GM20431 (cell line): ENCODE data around the gene LRP5.
"Not testable (repeated sequence)": the region's sequence is repeated elsewhere in the genome, so short reads cannot be mapped to it uniquely, and the experiment has no call there.

Source experiments
- in situ Hi-C: fragments of 300-500 bp; cut with MseI, MboI; formaldehyde crosslinking; loops from one replicate; pipeline ENCODE4 v1.15.0; 2020; ENCODE audit warnings: low sequenced_read_pairs; ENCODE audit not compliant: unreplicated experiment

The LRP5 gene

DNA sequence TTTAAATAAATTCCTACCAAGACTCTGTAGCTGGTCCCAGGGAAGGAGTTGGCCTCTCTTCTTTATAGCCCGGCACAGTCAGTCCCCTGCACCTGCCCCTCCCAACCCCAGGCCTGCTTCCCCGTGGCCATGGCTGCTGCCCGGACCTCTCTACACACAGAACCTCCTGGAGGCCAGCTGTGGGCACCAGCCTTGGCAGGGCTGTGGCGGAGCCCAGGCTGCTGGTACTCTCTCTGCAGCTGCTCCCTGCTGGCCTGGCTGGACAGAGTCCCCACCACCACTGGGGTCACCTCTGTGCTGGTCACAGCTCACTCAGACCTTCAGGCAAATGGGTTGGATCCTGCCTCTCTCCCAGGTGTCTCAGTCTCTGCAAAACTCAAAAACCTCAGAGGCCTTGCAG lies 69.3 kb downstream of the LRP5 start:
- in situ Hi-C loops: no loop called here

DNA sequence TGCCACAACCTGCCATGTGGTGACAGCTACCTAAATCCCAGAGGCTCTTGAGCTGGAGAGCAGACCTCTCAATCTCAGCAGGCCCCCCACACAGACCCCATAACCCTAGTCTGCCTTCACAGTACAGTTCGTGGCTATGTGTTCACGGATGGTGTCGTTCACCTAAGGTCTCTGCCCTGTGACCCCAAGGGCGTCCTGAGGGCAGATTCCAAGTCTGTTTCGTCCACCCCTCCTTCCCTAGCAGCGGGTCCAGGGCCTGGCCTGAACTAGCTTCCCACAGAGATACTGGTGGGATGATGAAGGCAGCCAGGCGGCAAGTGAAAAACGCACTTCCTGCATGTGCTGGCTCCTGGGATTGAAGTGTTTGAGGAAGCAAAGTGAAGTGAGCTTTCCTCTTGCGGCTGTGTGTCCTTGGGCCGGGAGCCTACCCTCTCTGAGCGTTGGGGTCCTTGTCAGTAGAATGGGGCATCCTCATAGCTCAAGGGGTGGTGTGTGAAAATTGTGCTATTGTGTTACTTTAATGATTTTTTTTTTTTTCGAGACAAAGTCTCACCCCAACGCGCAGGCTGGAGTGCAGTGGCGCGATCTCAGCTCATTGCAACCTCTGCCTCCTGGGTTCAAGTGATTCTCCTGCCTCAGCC lies 70.1 kb downstream of the LRP5 start:
- in situ Hi-C loops: no loop called here

- in situ Hi-C loops: no loop called here
Observed at GRCh38 chr11:68383976-68384501, 71.6 kb downstream of the LRP5 start.

GRCh38 chr11:68384530-68385081 lies 72.2 kb downstream of the LRP5 start:
- in situ Hi-C loops: no loop called here

GRCh38 chr11:68385128-68385527 lies 72.7 kb downstream of the LRP5 start:
- in situ Hi-C loops: no loop called here

GRCh38 chr11:68386331-68386978 lies 74.1 kb downstream of the LRP5 start:
- in situ Hi-C loops: no loop called here

GRCh38 chr11:68387840-68388239 lies 75.4 kb downstream of the LRP5 start:
- in situ Hi-C loops: no loop called here

- in situ Hi-C loops: no loop called here
Observed at GRCh38 chr11:68388595-68389198, 76.3 kb downstream of the LRP5 start.

DNA sequence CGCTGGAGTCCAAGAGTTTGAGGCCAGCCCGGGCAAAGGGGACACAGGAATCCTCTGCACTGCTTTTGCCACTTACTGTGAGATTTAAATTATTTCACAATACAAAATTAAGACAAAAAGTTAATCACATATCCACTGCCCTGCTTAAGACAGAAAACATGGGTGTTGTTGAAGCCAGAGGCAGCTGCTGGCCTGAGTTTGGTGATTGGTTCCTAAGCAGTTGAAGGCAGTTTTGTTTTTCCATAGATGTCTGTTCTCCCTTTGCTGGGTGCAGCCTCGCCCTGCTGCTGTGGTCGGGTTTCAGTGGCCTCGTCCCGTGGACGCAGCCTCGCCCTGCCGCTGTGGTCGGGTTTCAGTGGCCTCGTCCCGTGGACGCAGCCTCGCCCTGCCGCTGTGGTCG lies 77.9 kb downstream of the LRP5 start:
- in situ Hi-C loops: no loop called here

- in situ Hi-C loops: no loop called here
Observed at GRCh38 chr11:68392822-68393221, 80.4 kb downstream of the LRP5 start.

GRCh38 chr11:68396516-68396915 lies 84.1 kb downstream of the LRP5 start:
- in situ Hi-C loops: no loop called here

- in situ Hi-C loops: no loop called here
Observed at GRCh38 chr11:68397256-68397655, 84.9 kb downstream of the LRP5 start.

GRCh38 chr11:68398995-68399851 lies 86.8 kb downstream of the LRP5 start:
- in situ Hi-C loops: no loop called here

GRCh38 chr11:68399916-68400315 lies 87.5 kb downstream of the LRP5 start:
- in situ Hi-C loops: no loop called here

- in situ Hi-C loops: not testable (repeated sequence)
Observed at GRCh38 chr11:68400584-68400983, 88.2 kb downstream of the LRP5 start.

DNA sequence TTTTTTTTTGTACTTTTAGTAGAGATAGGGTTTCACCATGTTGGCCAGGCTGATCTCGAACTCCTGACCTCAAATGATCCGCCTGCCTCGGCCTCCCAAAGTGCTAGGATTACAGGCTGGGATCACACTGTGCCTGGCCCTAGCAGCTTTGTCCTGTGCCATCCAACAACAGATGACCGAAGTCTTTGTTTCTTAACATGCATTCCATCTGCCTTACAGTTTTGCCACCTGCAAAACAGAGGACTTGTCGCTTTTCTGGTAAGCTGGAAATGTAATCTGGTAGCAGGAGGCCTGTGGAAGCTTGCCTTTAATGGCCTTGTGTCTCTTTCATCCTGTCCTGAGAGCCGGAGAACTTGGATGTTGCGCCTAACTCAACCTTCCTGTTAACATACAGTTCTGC lies 89.5 kb downstream of the LRP5 start:
- in situ Hi-C loops: no loop called here

DNA sequence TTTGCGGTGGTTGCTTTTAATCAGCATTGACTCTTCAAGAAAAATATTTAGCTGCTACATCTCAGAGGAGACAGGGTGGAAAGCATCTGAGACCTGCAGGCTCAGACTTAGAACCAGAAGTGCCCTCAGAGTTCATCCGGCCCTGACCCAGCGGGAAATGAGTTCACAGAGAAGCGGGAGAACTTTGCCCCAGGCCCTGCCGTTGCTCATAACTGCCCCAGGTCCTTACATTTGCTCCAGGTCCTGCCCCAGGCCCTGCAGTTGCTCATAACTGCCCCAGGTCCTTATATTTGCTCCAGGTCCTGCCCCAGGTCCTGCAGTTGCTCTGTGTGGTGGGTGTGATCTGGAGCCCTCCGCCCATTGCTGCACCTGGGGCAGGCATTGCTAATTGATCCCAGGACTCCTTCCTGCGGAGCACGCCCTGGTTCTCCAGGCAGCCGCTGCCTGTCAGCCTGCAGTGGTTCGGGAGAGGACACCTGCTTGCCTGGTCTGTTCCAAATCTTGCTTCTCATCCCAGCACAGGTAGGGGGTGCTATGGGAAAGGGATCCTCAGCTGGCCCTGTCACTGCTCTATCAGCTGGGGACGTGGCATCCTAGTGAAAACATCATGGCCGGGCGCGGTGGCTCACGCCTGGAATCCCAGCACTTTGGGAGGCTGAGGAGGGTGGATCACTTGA lies 90.1 kb downstream of the LRP5 start:
- in situ Hi-C loops: no loop called here

DNA sequence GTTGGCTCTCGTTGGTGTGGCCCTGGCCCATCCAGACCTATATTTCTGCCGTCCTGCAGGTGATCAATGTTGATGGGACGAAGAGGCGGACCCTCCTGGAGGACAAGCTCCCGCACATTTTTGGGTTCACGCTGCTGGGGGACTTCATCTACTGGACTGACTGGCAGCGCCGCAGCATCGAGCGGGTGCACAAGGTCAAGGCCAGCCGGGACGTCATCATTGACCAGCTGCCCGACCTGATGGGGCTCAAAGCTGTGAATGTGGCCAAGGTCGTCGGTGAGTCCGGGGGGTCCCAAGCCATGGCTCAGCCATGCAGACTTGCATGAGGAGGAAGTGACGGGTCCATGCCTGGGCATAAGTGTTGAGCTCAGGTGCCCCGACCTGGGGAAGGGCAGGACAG lies 91.0 kb downstream of the LRP5 start:
- in situ Hi-C loops: no loop called here

DNA sequence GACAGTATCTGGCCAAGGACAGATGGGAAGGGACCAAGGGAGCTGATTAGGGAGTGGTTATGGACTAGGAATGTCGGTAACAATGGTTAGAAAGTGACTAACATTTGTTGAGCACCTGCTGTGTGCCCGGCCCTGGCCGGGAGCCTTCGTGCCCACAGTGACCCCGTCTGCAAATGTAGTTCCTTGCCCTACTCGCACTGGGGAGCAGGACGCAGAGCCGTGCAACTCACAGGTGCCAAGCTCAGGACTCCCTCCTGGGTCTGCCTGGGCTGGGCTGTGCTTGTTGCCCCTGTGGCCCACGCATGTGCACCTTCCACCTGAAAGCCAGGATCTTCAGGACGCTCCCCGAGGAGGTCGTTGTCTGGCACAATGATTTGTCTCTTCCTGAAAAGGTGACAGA lies 91.4 kb downstream of the LRP5 start:
- in situ Hi-C loops: no loop called here
